Lower lobe of right lung (tissue), 2 donors: ENCODE data around the gene ASIC2. TPM values are rescaled to one million over a fixed set of nuclear protein-coding genes. Genes with fewer than 3 reads are reported as not detected.

Experiments
- ATAC-seq, 2 donors: fragments of 200-7000 bp; cut with Tn5 transposase; one replicate each; pipeline ENCODE4 v1.9.1; 2020 to 2022; ENCODE audit warnings: mild to moderate bottlenecking in 2 of 2, moderate library complexity in 2 of 2
- DNase-seq: peaks from one replicate; pipeline ENCODE4 v3.0.0-alpha.2; 2020
- H3K27ac ChIP-seq: fragments of 200-600 bp; one replicate; pipeline ENCODE4 v1.8.0; 2022
- H3K27me3 ChIP-seq: fragments of 200-600 bp; one replicate; pipeline ENCODE4 v1.8.0; 2022; ENCODE audit warnings: low read depth
- H3K36me3 ChIP-seq: fragments of 200-600 bp; one replicate; pipeline ENCODE4 v1.8.0; 2022; ENCODE audit warnings: mild to moderate bottlenecking
- H3K4me1 ChIP-seq: fragments of 200-600 bp; one replicate; pipeline ENCODE4 v1.8.0; 2022
- H3K4me3 ChIP-seq: fragments of 200-600 bp; one replicate; pipeline ENCODE4 v1.8.0; 2022; ENCODE audit warnings: mild to moderate bottlenecking
- H3K9me3 ChIP-seq: fragments of 200-600 bp; one replicate; pipeline ENCODE4 v1.8.0; 2022
- intact Hi-C: fragments of 100-400 bp; cut with DNase I; formaldehyde crosslinking; loops from one replicate; pipeline ENCODE4 v1.11.0; 2022
- total RNA-seq: library from RNA; stranded (reverse); fragmentation: NEBNext Ultra II Directional; extraction: Animal tissue kit (Norgen Biotek cat#: 25700); gene quantifications from one replicate; pipeline ENCODE4 v1.2.1, GENCODE V29; 2021
- TF ChIP-seq, protein P1 (sequence below): fragments of 200-600 bp; IDR thresholded peaks from one replicate; pipeline ENCODE4 v1.8.0; 2022; ENCODE audit warnings: antibody characterized with exemption, mild to moderate bottlenecking
- donor health status: DM: no; HTN: yes; CAD: no; lungs with severe emphysema.

The ASIC2 gene
- total RNA-seq, 1 donor from 2014 or later, result not detected

DNA sequence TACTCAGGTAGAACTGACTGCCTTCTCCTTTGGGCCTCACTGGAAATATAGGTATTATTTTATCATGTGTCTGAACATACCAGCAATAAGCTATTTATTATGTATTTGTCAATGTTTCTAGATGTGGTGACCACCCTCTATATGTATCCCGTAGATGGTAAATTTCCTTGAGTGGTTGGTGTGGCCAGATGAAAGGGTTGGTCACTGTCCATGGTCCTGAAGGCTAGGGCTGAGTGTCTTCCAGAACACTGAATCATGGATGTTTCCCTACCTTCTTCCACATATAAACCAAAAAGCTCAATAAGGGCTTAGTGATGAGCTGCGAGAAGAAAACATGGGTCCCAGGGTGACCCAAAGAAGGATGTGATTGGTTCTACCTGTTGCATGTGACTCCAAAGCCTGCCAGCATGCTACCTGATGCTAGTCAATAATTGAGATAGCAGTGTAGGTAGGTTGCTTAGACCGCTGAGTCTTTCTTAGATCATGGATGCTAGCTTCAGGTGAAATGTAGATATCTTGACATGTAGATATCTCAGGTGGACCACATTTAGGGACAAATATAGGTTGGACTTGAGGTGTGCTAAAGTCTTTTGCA lies 150.3 kb downstream of the ASIC2 start:
- intact Hi-C loops, result no loop called here
- Histone ChIP-seq H3K4me1 (no peaks in the 10 kb centered on the region), H3K4me3 (no peak overlapping the region), H3K27me3 (peaks cover 10% of the 10 kb centered on the region), H3K9me3 (no peaks in the 10 kb centered on the region), H3K27ac (no peak overlapping the region), H3K36me3 (no peaks in the 10 kb centered on the region)
- ATAC-seq, result no peak
- TF ChIP-seq, protein P1, sequence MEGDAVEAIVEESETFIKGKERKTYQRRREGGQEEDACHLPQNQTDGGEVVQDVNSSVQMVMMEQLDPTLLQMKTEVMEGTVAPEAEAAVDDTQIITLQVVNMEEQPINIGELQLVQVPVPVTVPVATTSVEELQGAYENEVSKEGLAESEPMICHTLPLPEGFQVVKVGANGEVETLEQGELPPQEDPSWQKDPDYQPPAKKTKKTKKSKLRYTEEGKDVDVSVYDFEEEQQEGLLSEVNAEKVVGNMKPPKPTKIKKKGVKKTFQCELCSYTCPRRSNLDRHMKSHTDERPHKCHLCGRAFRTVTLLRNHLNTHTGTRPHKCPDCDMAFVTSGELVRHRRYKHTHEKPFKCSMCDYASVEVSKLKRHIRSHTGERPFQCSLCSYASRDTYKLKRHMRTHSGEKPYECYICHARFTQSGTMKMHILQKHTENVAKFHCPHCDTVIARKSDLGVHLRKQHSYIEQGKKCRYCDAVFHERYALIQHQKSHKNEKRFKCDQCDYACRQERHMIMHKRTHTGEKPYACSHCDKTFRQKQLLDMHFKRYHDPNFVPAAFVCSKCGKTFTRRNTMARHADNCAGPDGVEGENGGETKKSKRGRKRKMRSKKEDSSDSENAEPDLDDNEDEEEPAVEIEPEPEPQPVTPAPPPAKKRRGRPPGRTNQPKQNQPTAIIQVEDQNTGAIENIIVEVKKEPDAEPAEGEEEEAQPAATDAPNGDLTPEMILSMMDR, result no peak
- DNase-seq, result no peak

DNA sequence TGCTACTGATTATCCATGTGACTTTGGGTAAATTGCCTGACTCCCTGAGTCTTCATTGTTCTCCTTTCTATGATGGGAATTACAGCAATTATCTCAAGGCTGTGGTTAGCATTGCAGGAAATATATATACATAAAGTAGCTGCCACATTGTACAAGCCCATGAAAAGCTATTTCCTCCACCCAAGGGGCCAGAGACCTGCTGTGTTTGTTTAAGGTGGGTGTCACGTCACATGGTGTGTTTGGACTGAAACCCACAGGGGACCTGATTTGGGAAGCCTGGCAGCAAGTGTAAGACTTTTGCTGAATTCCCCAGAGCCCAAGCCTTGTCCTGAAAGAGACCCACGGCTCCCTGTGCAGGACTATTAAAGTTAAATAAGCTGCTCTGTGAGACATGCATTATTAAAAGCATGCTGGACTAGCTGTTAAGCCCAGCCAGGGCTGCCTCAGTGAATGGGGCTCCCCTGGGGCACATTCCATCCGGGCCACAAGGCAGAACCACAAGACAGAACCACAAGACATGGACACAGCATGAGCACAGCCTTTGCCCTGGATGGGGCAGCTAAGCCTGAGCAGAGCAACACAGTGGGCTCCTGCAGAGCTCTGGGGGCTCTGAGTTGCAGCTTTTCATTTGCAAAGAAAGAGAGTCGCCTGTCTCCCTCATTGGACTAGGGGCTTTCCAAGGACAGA lies 152.5 kb downstream of the ASIC2 start:
- no peaks in the 10 kb centered on the region for H3K36me3 ChIP-seq
- ATAC-seq (no peak), DNase-seq (no peak)
- no peak overlapping the region for H3K27ac ChIP-seq
- peaks cover 19% of the 10 kb centered on the region for H3K27me3 ChIP-seq
- TF ChIP-seq, protein P1, result no peak
- no peak overlapping the region for H3K4me3 ChIP-seq
- H3K9me3 ChIP-seq, result no peaks in the 10 kb centered on the region
- no peaks in the 10 kb centered on the region for H3K4me1 ChIP-seq
- intact Hi-C loops, result no loop called here

DNA sequence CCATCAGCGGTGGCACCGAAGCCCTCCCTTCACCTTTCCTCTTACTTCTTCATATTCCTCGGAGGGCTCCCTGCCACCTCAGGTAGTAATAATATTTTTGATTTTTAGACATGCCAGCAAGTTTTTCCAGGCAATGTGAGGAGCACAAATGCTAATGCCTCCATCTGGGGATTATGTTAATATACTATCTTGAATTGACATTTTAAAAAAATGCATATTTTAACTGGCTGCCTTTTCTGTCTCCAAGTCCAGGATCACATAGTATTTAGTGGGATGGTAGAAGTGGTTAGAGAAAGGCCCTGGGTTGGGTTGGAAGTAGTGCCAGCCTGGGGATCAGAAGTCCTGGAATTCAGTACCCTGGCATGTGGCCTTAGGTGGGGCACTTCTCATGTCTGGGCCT lies 154.5 kb downstream of the ASIC2 start:
- no peak overlapping the region for H3K27ac ChIP-seq
- TF ChIP-seq, protein P1, result no peak
- H3K27me3 ChIP-seq, result peaks cover 19% of the 10 kb centered on the region
- no peaks in the 10 kb centered on the region for H3K9me3 ChIP-seq
- DNase-seq, result no peak
- intact Hi-C loops, result no loop called here
- no peaks in the 10 kb centered on the region for H3K4me1 ChIP-seq
- no peak overlapping the region for H3K4me3 ChIP-seq
- no peaks in the 10 kb centered on the region for H3K36me3 ChIP-seq
- ATAC-seq, result no peak

DNA sequence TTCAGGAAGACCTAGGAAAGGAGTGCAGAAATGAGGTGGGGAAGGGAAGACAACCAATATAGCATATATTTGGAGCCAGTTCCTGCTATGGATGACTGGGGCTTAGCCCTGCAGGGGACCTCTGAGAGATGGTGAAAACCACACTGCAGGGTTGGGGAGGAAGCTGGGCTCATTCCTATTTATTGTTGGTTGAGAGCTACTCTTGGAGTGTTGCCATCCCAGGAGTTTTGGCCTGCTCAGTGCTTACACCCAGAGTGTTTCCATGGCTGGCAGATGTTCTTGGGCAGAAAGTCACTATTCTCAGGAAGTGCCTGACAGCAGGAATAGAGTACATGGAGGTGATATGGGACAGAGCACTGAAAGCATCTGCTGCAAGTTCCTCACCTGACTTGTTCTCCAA lies 155.7 kb downstream of the ASIC2 start:
- intact Hi-C loops, result no loop called here
- no peaks in the 10 kb centered on the region for H3K36me3 ChIP-seq
- no peaks in the 10 kb centered on the region for H3K9me3 ChIP-seq
- H3K4me3 ChIP-seq, result no peak overlapping the region
- H3K27ac ChIP-seq, result no peak overlapping the region
- no peaks in the 10 kb centered on the region for H3K4me1 ChIP-seq
- ATAC-seq (no peak), DNase-seq (no peak)
- TF ChIP-seq, protein P1, result no peak
- peaks cover 19% of the 10 kb centered on the region for H3K27me3 ChIP-seq

DNA sequence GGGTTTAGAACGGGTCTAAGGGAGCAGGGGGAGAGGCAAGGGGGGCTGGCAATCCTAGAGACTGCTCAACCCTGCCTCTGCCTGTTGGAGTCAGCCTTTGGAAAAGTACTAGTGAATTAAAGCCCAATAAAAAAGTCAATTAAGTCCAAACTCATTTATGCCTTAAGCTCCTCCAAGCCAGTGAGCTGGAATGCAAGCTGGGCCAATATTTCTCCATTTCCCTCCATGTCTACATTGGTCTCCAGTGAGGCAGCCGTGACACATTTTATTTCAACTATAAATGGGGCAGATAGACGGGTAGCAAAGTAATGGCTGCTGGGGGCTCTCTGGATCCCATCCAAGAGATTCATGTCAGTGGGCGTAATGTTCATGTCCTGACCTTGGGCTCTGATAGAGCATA lies 157.4 kb downstream of the ASIC2 start:
- no peaks in the 10 kb centered on the region for H3K4me1 ChIP-seq
- no peak for ATAC-seq
- DNase-seq, result no peak
- peaks cover 21% of the 10 kb centered on the region for H3K27me3 ChIP-seq
- H3K36me3 ChIP-seq, result no peaks in the 10 kb centered on the region
- H3K27ac ChIP-seq, result no peak overlapping the region
- intact Hi-C loops, result no loop called here
- H3K4me3 ChIP-seq, result no peak overlapping the region
- TF ChIP-seq, protein P1, result no peak
- H3K9me3 ChIP-seq, result no peaks in the 10 kb centered on the region
